HL-60/S4 treated with phorbol 12-myristate 13-acetate at 8.2 ng/mL for 4 days and 3 days (cell line): ENCODE measurements around the gene POLR1F.
"Not testable (repeated sequence)": the region's sequence is repeated elsewhere in the genome, so short reads cannot be mapped to it uniquely, and the experiment has no call there.

ENCODE experiments used
- in situ Hi-C: fragments of 300-500 bp; cut with MboI; formaldehyde crosslinking; loops from 2 replicates; pipeline ENCODE4 v1.15.0; 2022; ENCODE audit warnings: low sequenced_read_pairs

POLR1F gene, protein sequence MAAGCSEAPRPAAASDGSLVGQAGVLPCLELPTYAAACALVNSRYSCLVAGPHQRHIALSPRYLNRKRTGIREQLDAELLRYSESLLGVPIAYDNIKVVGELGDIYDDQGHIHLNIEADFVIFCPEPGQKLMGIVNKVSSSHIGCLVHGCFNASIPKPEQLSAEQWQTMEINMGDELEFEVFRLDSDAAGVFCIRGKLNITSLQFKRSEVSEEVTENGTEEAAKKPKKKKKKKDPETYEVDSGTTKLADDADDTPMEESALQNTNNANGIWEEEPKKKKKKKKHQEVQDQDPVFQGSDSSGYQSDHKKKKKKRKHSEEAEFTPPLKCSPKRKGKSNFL

DNA sequence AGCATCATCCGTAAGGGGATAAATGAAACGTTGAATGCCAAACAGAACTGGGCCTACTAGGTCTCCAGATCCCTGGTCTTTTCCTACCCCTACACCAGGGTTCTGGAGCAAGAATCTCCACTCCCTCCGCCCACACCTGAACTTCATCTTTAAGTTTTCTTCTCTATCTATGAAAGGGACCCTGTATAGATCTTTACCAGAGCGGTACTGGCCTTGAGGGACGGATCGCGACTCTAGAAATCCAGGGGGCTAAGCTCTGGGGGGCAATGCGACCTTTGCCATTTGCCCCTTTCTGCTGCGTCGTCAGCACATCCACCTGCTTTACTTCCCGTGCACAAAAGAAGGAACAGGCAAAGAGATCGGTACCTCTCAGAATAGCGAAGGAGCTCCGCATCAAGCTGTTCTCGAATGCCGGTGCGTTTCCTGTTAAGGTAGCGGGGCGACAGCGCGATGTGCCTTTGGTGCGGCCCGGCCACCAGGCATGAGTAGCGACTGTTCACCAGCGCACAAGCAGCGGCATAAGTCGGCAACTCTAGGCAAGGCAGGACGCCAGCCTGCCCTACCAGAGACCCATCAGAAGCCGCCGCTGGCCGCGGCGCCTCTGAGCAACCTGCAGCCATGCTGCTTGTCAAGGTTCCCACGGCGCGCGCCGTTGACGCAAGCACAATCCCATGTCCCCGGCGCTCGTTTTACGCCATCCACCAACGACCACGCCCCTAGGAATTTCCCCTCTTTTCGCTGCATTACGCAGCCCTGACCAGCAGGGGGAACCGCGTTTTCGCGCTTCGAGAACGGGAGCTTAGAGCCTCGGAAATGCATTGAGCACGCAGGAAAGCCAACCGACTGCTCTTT, at the start of gene POLR1F:
Gene POLR1F, minus strand, starts transcription at position 641 of the 852 bp plus-strand sequence. Its CDS starts 21 bp downstream, at position 620.
- in situ Hi-C loops = no loop called here

DNA sequence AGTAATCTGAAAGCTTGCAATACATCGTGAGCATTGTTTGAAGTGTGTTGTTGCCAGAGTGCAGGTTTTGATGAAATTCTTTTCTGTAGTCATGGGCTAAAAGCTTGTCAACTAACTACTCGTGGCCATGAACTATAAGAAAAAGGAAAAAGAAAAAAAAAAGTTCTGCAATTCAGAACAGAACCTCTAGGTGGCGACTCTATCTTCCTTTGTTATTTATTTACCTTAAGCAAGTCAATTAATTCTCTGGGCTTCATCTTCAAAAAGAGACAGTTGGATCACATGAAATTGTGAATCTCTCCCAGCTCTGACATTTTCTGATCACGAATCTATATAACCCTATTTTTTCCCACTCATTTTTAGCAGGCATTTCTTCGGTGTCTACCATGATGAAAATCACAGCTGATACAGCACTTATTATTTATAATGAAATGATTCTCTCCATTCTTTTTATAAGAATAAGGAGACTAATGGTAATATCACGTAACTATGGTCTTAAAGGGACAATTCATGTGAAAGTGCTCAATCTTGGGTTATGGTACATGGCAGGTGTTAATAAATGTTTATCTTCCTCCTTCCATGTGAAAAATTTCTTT, 45.8 kb upstream of the POLR1F start:
- in situ Hi-C loops = loop anchor here (25.0 kb wide), 1 partner anchor 583 kb away; the partner anchor contains the start of gene ITGB8

DNA sequence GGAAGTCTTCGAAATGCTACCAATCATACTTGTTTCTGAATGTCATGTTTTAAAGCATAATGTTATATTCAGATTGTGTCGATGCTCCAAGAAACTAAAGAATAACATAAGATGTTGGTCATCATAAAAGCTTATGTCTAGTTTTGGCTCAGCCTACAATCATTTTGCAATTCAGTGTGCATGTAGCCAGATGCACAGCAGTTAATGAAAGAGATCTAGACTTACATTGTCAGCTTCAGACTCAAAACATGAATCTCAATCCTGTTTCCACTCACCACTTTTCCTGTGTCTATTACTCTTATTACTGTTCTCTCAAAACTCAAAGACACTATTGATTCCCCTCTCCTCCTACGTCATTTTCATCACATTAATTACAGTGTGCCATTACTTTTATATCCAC, 43.2 kb upstream of the POLR1F start:
- in situ Hi-C loops = loop anchor here (25.0 kb wide), 1 partner anchor 585 kb away; the partner anchor contains the start of gene ITGB8

DNA sequence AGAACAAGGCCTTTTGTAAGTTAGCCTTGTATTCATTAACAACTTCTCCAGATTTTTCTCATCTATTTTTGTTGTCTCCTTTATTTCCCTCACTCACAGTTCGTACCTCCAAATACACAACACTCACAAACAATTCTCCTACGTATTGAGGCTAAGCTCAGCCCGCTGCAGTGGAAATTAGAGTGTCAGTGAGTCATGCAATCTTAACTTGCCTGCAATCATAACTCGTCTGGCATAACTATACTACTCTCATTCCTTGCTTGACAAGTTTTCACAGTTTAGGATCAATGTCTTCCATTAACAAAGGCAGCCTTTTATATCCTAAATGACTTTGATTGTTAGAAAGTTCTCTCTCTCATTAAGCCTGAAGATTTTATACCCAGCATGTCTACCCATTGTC, 40.8 kb upstream of the POLR1F start:
- in situ Hi-C loops = loop anchor here (25.0 kb wide), 2 partner anchors 588 to 838 kb away; partner anchors contain the start of gene ITGB8

DNA sequence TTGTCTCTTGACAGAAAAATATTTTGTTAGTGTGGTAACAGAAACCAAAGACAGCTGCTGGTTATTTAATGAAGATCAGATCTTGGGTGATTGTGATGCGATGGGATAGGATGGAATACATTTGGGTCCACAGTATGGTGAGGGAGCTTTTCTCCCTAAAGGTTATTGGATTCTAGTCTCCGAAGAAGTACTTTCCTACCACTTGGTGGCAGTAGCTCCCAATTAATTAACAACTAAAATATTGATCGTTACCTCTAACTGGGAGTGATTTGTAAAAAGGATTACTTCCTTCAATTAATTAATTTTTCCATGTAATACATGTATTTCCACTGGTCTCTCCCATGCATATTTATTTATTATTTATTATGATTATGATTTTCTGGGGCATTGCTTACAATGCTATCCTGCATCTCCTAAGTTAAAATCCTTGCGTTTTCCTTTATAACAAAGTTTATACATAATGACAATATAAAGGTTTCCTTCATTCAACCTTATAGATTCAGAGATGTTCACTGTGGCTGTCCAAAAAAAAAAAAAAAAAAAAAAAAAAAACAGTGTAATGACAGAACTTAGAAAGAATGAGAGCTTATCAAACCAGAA, 39.0 kb upstream of the POLR1F start:
- in situ Hi-C loops = loop anchor here (25.0 kb wide), 1 partner anchor 839 kb away; no protein-coding TSS in a partner anchor

DNA sequence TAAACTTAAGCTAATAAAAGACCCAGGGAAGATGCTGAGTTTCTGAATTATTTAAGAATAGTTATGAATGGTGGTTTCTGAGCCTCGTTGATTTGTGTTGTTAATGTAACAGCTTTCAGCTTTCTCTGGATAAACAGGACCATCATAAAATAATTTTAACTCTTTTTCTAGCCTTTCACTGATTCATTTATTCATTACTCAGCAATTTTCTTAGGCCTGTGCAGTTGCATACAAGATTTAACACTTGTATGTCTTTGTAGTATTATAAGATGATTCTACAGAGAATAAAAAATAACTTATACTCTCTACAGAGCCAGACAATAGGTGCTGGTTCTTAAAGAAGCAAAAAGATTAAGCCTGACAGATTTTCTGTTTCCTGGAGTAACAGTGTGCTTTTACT, 35.2 kb upstream of the POLR1F start:
- in situ Hi-C loops = loop anchor here (25.0 kb wide), 1 partner anchor 843 kb away; no protein-coding TSS in a partner anchor

DNA sequence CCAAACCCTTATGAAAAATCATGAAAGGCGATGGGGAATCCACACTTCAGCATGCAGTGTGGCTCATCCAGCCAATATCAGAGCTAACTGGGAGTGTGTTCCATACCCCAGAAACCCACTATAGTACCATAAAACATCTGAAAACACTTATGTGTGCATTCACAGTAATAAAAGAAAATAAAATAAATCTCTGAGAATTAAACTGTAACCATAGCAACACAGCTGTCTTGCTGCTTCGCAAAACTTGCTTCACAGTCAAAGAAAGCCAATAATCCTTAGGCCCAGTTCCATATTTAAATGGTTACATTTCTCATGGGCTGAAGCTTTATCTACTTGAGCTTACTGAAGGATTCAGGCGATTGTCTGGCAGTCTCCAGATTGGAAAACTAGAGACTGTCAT, 19.9 kb upstream of the POLR1F start:
- in situ Hi-C loops = loop anchor here (25.0 kb wide), 1 partner anchor 859 kb away; no protein-coding TSS in a partner anchor

DNA sequence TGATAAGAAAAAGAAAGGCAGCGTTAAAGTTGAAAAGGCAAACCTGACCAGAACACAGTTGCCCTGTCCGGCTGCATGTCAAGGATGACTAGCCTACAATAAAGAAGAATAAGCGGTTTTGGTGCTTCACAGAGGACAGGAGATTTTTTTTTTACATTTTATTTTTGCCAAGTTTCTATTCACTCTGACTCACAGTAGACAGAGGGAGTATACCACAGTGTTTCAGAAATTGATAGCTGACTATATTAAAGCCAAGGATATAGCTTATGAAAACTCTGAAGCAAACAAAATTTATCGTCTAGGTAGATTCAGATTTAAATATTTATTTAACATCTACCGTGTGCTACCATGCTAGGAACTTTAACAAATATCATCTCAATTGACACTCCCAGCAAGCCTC, 16.9 kb upstream of the POLR1F start:
- in situ Hi-C loops = loop anchor here (25.0 kb wide), 1 partner anchor 862 kb away; no protein-coding TSS in a partner anchor

DNA sequence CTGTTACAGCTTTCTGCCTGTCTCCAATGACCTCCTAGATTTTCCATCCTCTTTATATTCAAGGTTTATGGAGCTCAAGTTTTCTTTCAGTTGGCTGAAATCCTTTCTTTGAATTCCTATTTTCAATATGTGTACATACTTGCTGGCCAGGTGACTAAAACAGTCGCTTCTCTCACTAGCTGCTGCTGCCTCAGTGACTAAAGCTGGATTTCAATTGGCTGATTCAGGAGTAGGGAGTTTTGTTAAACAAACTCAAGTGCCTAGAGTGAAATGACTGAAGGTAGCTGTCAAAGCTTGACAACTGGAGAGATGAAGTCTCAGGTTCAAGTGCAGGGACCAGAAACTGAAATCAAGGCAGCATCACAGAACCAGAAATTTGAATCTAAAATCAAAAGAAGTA, 6.7 kb upstream of the POLR1F start:
- in situ Hi-C loops = no loop called here

DNA sequence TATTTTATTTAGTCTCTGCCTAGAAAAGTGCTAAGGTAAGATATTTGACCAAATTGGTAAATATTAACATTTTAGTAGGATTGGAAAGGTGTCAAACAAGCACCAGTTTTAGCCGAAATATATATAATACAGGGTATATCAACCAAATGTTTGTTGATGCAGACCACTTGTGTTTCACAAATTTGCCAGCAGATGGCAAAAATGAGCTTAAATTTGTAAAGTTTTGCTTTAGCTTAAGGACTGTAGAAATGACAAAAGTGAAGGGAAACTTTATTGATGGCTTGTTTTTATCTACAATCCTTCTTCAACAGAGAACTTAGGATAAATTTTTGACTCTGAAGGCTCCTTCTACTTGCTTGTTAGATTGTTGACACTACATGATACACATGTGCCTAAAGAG, 4.8 kb upstream of the POLR1F start:
- in situ Hi-C loops = no loop called here

DNA sequence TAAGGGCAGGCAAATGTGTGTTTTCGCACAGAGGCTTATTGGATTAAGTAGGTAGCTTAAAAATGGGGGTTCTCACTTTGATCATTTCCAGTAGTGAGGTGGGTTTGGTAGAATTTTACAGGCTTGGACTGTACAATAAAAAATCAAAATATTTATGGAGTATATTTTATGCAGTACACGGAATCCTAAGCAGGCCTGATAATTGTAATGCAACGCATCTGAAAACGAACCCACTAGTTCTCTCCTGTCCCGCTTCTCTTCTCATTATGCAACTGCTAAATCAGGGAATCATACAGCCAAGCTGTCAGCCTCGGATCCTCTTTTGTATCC, 377 bp upstream of the POLR1F start:
- in situ Hi-C loops = no loop called here

DNA sequence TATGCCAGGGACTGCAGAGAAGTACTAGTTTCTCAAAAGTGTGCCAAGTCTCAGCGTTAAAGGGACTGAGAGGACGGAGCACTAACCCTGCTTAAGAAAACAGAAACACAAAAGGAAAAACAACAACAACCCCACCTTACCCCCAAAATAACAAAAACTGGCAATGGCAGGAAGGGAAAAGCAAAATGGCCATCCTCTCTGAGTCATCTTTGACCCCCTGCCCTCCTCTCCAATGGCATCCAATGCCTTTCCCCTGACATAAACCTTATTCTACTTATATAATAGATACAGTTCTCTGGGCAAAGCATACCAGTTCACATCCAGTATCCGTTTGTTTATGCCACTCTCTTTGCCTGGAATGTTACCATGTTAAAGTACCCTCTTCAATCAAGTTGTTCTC, 1.6 kb downstream of the POLR1F start:
- in situ Hi-C loops = no loop called here

DNA sequence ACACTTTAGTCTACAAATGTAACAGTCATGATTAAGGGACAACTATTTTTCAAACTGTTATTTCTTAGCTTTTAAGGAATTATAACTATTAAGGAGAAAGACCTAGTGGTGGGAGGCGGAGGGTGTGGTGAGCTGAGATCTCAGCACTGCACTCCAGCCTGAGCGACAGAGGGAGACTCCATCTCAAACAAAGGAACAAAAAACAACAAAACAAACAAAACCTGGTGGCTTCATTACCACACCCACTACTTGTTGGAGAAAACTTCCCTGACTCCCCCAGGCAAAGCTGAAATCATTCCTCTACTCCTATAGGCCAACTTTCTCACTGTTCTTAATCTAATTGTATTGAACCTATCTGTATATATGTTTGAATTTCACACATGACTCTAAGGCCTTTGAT, 3.2 kb downstream of the POLR1F start:
- in situ Hi-C loops = no loop called here

DNA sequence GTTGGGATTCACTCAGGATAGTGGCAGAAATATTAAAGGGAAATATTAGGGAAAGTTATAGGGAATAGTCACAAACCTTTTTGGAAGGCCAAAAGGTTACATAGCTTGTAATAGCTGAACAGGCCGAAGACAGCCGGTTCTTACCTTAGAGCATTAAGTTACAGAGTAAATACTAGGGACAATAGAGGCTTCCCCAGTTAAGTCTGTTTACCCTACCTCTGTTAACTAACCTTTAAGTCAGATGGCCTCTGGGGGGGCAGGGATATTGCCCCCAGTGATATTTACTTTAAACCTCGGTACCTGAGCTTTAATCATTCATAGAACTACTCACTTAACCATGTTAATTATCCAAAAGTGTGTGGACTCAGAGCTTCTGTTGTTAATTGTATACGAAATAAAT, 7.4 kb downstream of the POLR1F start:
- in situ Hi-C loops = no loop called here

DNA sequence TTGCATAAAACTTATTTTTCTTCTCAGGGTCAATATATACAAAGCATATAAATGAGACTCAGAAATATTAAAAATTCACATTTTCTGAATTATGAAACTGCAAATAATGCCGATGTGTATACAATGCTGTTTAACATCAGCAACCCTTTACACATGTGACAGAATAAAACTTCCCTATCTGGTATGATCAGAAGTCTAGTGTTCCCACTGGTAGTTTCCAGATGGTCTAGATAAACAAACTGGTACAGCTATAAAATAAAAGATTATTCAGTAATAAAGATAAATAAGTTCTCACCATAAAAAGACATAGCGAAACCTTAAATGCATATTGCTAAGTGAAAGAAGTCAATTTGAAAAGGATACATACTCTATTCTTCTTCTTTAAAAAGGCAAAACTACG, 7.9 kb downstream of the POLR1F start:
- in situ Hi-C loops = no loop called here

DNA sequence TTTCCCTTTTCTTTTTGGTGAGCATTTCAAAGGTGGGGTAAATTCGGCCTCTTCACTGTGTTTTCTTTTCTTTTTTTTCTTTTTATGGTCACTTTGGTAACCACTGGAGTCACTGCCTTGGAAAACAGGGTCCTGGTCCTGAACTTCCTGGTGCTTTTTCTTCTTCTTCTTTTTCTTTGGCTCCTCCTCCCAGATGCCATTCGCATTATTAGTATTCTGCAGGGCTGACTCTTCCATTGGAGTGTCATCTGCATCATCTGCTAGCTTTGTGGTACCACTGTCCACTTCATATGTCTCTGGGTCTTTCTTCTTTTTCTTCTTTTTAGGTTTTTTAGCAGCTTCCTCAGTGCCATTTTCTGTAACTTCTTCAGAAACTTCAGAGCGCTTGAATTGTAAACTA, 10.5 kb downstream of the POLR1F start:
- in situ Hi-C loops = no loop called here

DNA sequence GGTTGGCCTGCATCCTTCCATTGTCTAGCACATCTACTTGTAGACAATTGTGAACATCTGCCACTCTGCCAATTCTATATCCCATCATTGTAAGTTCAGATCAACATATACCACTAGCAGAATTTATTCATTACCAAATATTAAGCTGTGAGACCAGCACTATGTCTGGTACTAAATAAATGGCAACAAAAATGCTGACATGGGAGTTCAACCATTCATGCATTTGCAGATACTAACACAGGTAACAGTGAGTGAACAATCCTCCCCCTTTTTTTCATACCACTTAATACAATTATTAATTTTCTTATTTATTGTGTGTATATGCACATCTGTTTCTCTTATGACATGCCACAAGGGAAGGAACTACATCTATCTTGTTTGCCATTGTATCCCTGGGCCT, 11.9 kb downstream of the POLR1F start:
- in situ Hi-C loops = no loop called here

DNA sequence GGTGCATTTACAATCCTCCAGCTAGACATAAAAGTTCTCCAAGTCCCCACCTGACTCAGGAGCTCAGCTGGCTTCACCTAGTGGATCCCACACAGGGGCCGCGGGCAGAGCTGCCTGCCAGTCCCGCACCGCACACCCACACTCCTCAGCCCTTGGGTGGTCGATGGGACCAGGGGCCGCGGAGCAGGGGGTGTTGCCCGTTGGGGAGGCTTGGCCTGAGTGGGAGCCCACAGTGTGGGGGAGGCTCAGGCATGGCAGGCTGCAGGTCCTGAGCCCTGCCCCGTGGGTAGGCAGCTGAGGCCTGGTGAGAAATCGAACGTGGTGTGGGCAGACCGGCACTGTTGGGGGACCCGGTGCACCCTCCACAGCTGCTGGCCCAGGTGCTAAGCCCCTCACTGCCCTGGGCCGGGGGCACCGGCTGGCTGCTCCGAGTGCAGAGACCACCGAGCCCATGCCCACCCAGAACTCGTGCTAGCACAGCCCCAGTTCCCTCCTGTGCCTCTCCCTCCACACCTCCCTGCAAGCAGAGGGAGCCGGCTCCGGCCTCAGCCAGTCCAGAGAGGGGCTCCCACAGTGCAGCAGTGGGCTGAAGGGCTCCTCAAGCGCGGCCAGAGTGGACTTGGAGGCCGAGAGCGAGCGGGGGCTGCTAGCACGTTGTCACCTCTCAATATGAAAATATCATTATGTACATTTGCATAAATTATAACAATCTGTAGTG, 16.6 kb downstream of the POLR1F start:
- in situ Hi-C loops = no loop called here

DNA sequence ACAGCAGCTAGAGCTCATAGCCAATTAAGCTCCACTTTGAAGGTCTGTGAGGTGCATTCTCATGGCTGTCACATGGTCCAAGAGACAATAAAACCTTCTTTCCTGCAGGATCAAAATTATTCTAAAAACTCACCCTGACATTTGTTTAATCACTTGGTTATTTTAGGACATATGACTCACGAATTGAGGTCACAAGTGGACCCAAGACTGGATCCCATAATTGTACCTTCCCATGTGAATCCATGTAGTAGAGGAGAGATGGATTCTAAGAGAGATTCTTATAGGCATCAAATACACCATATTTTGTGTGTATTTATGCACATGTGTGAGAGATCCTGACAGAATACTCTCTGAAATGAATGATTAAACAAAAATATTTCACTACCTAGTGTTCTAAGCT, 18.1 kb downstream of the POLR1F start:
- in situ Hi-C loops = no loop called here

DNA sequence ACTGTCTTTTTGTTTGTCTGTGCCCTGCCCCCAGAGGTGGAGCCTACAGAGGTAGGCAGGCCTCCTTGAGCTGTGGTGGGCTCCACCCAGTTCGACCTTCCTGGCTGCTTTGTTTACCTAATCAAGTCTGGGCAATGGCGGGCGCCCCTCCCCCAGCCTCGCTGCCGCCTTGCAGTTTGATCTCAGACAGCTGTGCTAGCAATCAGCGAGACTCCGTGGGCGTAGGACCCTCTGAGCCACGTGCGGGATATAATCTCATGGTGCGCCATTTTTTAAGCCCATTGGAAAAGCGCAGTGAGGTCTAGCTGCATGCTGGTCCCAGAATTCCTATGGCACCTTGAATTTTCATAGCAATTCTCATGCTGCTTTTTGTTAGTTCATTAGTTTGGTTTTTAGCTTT, 19.7 kb downstream of the POLR1F start:
- in situ Hi-C loops = not testable (repeated sequence)
